HepG2 (cell line): ENCODE measurements around the gene MSH3. TPM values are rescaled to one million over a fixed set of nuclear protein-coding genes. Genes with fewer than 3 reads are reported as not detected.
"Not testable (repeated sequence)": the region's sequence is repeated elsewhere in the genome, so short reads cannot be mapped to it uniquely, and the experiment has no call there.

Experiments
- ATAC-seq: fragments of 200-7000 bp; cut with Tn5 transposase; 3 replicates; pipeline ENCODE4 v1.9.1; 2020; ENCODE audit warnings: mild to moderate bottlenecking, moderate library complexity
- BruUV-seq: library from RNA; stranded (reverse); fragments of 400-500 nt; replicated peaks from 2 replicates; lab custom pipeline; 2021; lab: Mats Ljungman, UMichigan
- CTCF ChIA-PET: fragments of 300-600 bp; formaldehyde crosslinking; extraction: SDS; loops from one replicate; lab custom pipeline; 2021; ENCODE audit warnings: low total read pairs, inconsistent platforms, low intra/inter-chr PET ratio; lab: Yijun Ruan, JAX
- POLR2A ChIA-PET: fragments of 350-600 bp; sonication (Branson Sonifier 250); formaldehyde crosslinking; loops from one replicate; lab custom pipeline; 2020; ENCODE audit warnings: antibody characterized with exemption, inconsistent platforms; lab: Yijun Ruan, JAX
- DNase-seq: peaks from one replicate; pipeline ENCODE4 v3.0.0-alpha.2; 2015; ENCODE audit warnings: low spot score
- FAIRE-seq: peaks from 3 replicates; lab custom pipeline; 2011; peaks lifted over from hg19 to GRCh38; lab: Jason Lieb, UNC
- H2AFZ ChIP-seq: one replicate; pipeline ENCODE4 v1.6.1; 2011; ENCODE audit warnings: low read length, inconsistent platforms
- H3K27ac ChIP-seq: fragments of 300-600 bp; 3 replicates; pipeline ENCODE4 v1.8.0; 2011; ENCODE audit warnings: mixed run types, mild to moderate bottlenecking, mixed read lengths, low read length, inconsistent platforms; ENCODE audit not compliant: insufficient read depth; ENCODE audit errors: extremely low read length
- H3K27me3 ChIP-seq, 2 experiments: fragments of 200-600 bp in 1 of 2; 2 replicates in 1 of 2; 3 replicates in 1 of 2; pipeline versions ENCODE4 v1.6.0 to v1.8.0; 2011; ENCODE audit warnings: low read length in 2 of 2, mild to moderate bottlenecking in 2 of 2, moderate library complexity in 2 of 2, inconsistent platforms in 1 of 2; ENCODE audit not compliant: insufficient read depth in 2 of 2, control insufficient read depth in 1 of 2
- H3K36me3 ChIP-seq, 2 experiments: fragments of 200-600 bp in 1 of 2; replicated peaks in 1 of 2; 2 replicates in 1 of 2; 3 replicates in 1 of 2; pipeline versions ENCODE4 v1.5.1 to v1.8.0; 2011; ENCODE audit warnings: low read length in 2 of 2, inconsistent platforms in 1 of 2; ENCODE audit not compliant: insufficient read depth in 2 of 2, control insufficient read depth in 1 of 2
- H3K4me1 ChIP-seq: 2 replicates; pipeline ENCODE4 v1.5.1; 2012; ENCODE audit warnings: low read length, inconsistent platforms; ENCODE audit not compliant: insufficient read depth
- H3K4me2 ChIP-seq: 2 replicates; pipeline ENCODE4 v1.6.0; 2011; ENCODE audit warnings: low read depth, low read length, inconsistent platforms
- H3K4me3 ChIP-seq, 3 experiments: fragments of 200-600 bp in 1 of 3; sonication (generic), shearing (Covaris generic) in 1 of 3; replicated peaks in 1 of 3; 2 replicates each; pipeline ENCODE4 v1.5.1; 2011 to 2016; ENCODE audit warnings: low read length in 3 of 3, inconsistent platforms in 2 of 3, low read depth in 2 of 3, mild to moderate bottlenecking in 2 of 3, control low read depth in 1 of 3, mixed read lengths in 1 of 3; ENCODE audit not compliant: insufficient read depth in 1 of 3
- H3K79me2 ChIP-seq: one replicate; pipeline ENCODE4 v1.6.1; 2011; ENCODE audit warnings: low read length, inconsistent platforms; ENCODE audit not compliant: insufficient read depth
- H3K9ac ChIP-seq: 2 replicates; pipeline ENCODE4 v1.6.0; 2011; ENCODE audit warnings: mild to moderate bottlenecking, low read depth, low read length, inconsistent platforms; ENCODE audit not compliant: insufficient read depth
- H3K9me3 ChIP-seq: 2 replicates; pipeline ENCODE4 v1.5.1; 2012; ENCODE audit warnings: mild to moderate bottlenecking, low read length
- H4K20me1 ChIP-seq: 2 replicates; pipeline ENCODE4 v1.6.0; 2011; ENCODE audit warnings: inconsistent platforms, mild to moderate bottlenecking, low read length, moderate library complexity; ENCODE audit not compliant: insufficient read depth
- CBX2 ChIP-seq, 2 experiments: fragments of 200-600 bp in 1 of 2; sonication (generic); formaldehyde crosslinking in 1 of 2; IDR thresholded peaks; 2 replicates each; pipeline versions ENCODE4 v1.7.0 to v1.8.1; 2018 to 2022; ENCODE audit warnings: low read depth in 2 of 2, low read length in 1 of 2, mild to moderate bottlenecking in 1 of 2, missing genetic modification reagents in 1 of 2
- KDM1A ChIP-seq: IDR thresholded peaks from 2 replicates; pipeline ENCODE4 v1.6.1; 2016; ENCODE audit warnings: missing compliant biosample characterization
- KLF9 ChIP-seq: IDR thresholded peaks from 2 replicates; pipeline ENCODE4 v1.6.1; 2016; ENCODE audit warnings: low read depth
- MAZ ChIP-seq, 2 experiments: sonication (generic) in 1 of 2; formaldehyde crosslinking in 1 of 2; IDR thresholded peaks; 2 replicates each; pipeline versions ENCODE4 v1.5.0 to v1.6.1; 2012 to 2020; ENCODE audit warnings: low read depth in 2 of 2, mild to moderate bottlenecking in 2 of 2, borderline replicate concordance in 1 of 2, improper control_type of control experiment in 1 of 2, low read length in 1 of 2, missing genetic modification reagents in 1 of 2, moderate library complexity in 1 of 2
- MIER3 ChIP-seq: IDR thresholded peaks from 2 replicates; pipeline ENCODE4 v1.6.1; 2016; ENCODE audit warnings: missing compliant biosample characterization, borderline replicate concordance
- NR2C2 ChIP-seq: sonication (generic); formaldehyde crosslinking; IDR thresholded peaks from 2 replicates; pipeline ENCODE4 v1.4.0; 2020; ENCODE audit warnings: missing genetic modification reagents, mild to moderate bottlenecking, moderate library complexity, borderline replicate concordance
- POGK ChIP-seq: sonication (generic); formaldehyde crosslinking; conservative IDR thresholded peaks from 2 replicates; pipeline ENCODE4 v1.8.0; 2022; ENCODE audit warnings: mild to moderate bottlenecking, moderate library complexity, missing genetic modification reagents
- ZMYM3 ChIP-seq: sonication (generic); formaldehyde crosslinking; IDR thresholded peaks from 2 replicates; pipeline ENCODE4 v1.5.1; 2020; ENCODE audit warnings: mild to moderate bottlenecking, missing genetic modification reagents
- ZNF44 ChIP-seq: sonication (generic); formaldehyde crosslinking; IDR thresholded peaks from 2 replicates; pipeline ENCODE4 v1.5.1; 2020; ENCODE audit warnings: mild to moderate bottlenecking, missing genetic modification reagents
- ZNF570 ChIP-seq: sonication (generic); formaldehyde crosslinking; IDR thresholded peaks from 2 replicates; pipeline ENCODE4 v1.4.0; 2020; ENCODE audit warnings: mild to moderate bottlenecking, missing genetic modification reagents, borderline replicate concordance
- ZNF577 ChIP-seq: sonication (generic); formaldehyde crosslinking; IDR thresholded peaks from 2 replicates; pipeline ENCODE4 v1.4.0; 2020; ENCODE audit warnings: mild to moderate bottlenecking, low read depth, missing genetic modification reagents, borderline replicate concordance
- ZNF644 ChIP-seq: IDR thresholded peaks from 2 replicates; pipeline ENCODE4 v1.6.1; 2016; ENCODE audit warnings: low read depth
- ZSCAN20 ChIP-seq: sonication (generic); formaldehyde crosslinking; IDR thresholded peaks from 2 replicates; pipeline ENCODE4 v1.4.0; 2020; ENCODE audit warnings: missing genetic modification reagents, mild to moderate bottlenecking, borderline replicate concordance
- WGBS: methylation state at CpG from one replicate; pipeline ENCODE4 v1.1.6; 2017; ENCODE audit warnings: low lambda C conversion rate; 5-methylcytosine and 5-hydroxymethylcytosine counted together
- in situ Hi-C: cut with HindIII; loops from 2 replicates; pipeline ENCODE4 v1.10.0; 2017; ENCODE audit warnings: low pct_unique_long_range_greater_than_20kb; ENCODE audit not compliant: extremely low pct_ligation_motif_present
- intact Hi-C: fragments of 100-400 bp; cut with micrococcal nuclease; formaldehyde crosslinking; loops from one replicate; pipeline ENCODE4 v1.10.0; 2022; ENCODE audit not compliant: unreplicated experiment
- polyA plus RNA-seq, 8 experiments: library from polyadenylated mRNA; depleted of rRNA in 3 of 8; stranded (reverse) in 7 of 8; unstranded in 1 of 8; fragments of >200 nt; fragmentation: Illumina TruSeq in 4 of 8; extraction: Trizol in 4 of 8; gene quantifications; 2 replicates each; pipeline versions ENCODE4 v1.2.1 to v1.2.3, GENCODE V29; 2011 to 2016; ENCODE audit warnings: low read depth in 4 of 8, missing spikeins in 1 of 8, mixed read lengths in 1 of 8; ENCODE audit not compliant: insufficient read depth in 1 of 8
- total RNA-seq, 5 experiments: library from RNA; depleted of rRNA; stranded (reverse); fragments of >200 nt; fragmentation: Illumina TruSeq; extraction: Trizol; gene quantifications; 2 replicates each; pipeline ENCODE4 v1.2.3, GENCODE V29; 2016; ENCODE audit warnings: low read depth in 1 of 5
- TF ChIP-seq, protein P1 (sequence below): sonication (generic); formaldehyde crosslinking; IDR thresholded peaks from 2 replicates; pipeline ENCODE4 v1.8.0; 2022; ENCODE audit warnings: mild to moderate bottlenecking, missing genetic modification reagents, moderate library complexity

The MSH3 gene
- total and polyA plus RNA-seq, 2 of the 13 experiments (the other 11 are each of a cell fraction or from before 2014, with no cell fraction given), result 4.0 to 16.4 TPM

DNA sequence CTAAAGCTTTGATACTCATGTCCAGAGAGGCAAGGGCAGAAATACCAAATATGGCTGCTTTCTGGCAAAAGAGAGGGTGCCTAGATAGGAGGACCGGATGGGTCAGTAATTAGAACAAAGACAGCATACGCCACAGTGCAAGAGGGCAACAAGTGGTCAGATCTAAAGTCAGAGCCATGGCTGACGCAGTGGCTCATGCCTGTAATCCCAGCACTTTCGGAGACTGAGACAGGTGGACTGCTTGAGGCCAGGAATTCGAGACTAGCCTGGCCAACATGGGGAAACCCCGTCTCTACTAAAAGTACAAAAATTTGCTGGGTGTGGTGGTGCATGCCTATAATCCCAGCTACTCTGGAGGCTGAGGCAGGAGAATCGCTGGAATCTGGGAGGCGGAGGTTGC is 129.3 kb downstream of the MSH3 start:
- CTCF ChIA-PET, H3K27ac ChIP-seq, intact Hi-C loops, H3K79me2 ChIP-seq, H4K20me1 ChIP-seq, H3K4me1 ChIP-seq, H3K9ac ChIP-seq, H2AFZ ChIP-seq, ATAC-seq, H3K4me3 ChIP-seq, DNase-seq, H3K27me3 ChIP-seq, H3K4me2 ChIP-seq, FAIRE-seq, in situ Hi-C loops, H3K9me3 ChIP-seq, H3K36me3 ChIP-seq, BruUV-seq: not testable (repeated sequence)
- POLR2A ChIA-PET, result interaction anchor here (0.7 kb wide), 1 partner anchor 79 kb away, joined by 3 read pairs; no protein-coding TSS in a partner anchor
- WGBS, result 98% methylated on average over 8 of the region's 8 CpGs

GRCh38 chr5:80784451-80784850 is 130.0 kb downstream of the MSH3 start:
- no TSS peak for BruUV-seq
- Histone ChIP-seq H2AFZ (no peak overlapping the region), H3K27me3 (no peaks in the 10 kb centered on the region), H3K9ac (no peak overlapping the region), H3K4me3 (no peak overlapping the region), H3K9me3 (no peaks in the 10 kb centered on the region), H4K20me1 (no peaks in the 10 kb centered on the region), H3K4me1 (peaks cover 6% of the 10 kb centered on the region; the same call in 1 of the 2 replicates), H3K79me2 (no peaks in the 10 kb centered on the region), H3K4me2 (no peak overlapping the region), H3K36me3 (0 out of 5 replicates have a peak, but pooled peaks cover 0 to 4% of the 10 kb centered on the region in 2 experiments), H3K27ac (no peak overlapping the region)
- in situ Hi-C loops, result no loop called here
- DNase-seq (no peak), ATAC-seq (no peak), FAIRE-seq (no peak)
- WGBS, result 95% methylated on average over 4 of the region's 4 CpGs
- intact Hi-C loops, result no loop called here
- POLR2A ChIA-PET, result no interaction called here
- CTCF ChIA-PET, result no interaction called here
- no peak for TF ChIP-seq KLF9
- no peak for TF ChIP-seq KDM1A (CRISPR knock-in tag)
- TF ChIP-seq ZNF570 (CRISPR knock-in tag), result no peak
- no peak for TF ChIP-seq ZNF44 (CRISPR knock-in tag)
- TF ChIP-seq, protein P1, sequence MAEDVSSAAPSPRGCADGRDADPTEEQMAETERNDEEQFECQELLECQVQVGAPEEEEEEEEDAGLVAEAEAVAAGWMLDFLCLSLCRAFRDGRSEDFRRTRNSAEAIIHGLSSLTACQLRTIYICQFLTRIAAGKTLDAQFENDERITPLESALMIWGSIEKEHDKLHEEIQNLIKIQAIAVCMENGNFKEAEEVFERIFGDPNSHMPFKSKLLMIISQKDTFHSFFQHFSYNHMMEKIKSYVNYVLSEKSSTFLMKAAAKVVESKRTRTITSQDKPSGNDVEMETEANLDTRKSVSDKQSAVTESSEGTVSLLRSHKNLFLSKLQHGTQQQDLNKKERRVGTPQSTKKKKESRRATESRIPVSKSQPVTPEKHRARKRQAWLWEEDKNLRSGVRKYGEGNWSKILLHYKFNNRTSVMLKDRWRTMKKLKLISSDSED (CRISPR knock-in tag), result no peak
- no peak for TF ChIP-seq MIER3 (CRISPR knock-in tag)
- no peak for TF ChIP-seq POGK (CRISPR knock-in tag)
- TF ChIP-seq NR2C2, result no peak
- no peak for TF ChIP-seq MAZ (IDR thresholded peaks at IDR 0.05; ENCODE audit: borderline replicate concordance, low read depth, low read length)
- TF ChIP-seq MAZ (CRISPR knock-in tag; IDR thresholded peaks at IDR 0.05; ENCODE audit: low read depth), result no peak
- TF ChIP-seq ZMYM3 (CRISPR knock-in tag), result no peak
- no peak for TF ChIP-seq CBX2 (IDR thresholded peaks at IDR 0.05; ENCODE audit: low read depth, low read length)
- TF ChIP-seq CBX2 (CRISPR knock-in tag; IDR thresholded peaks at IDR 0.05; ENCODE audit: low read depth), result no peak
- no peak for TF ChIP-seq ZNF644 (CRISPR knock-in tag)
- TF ChIP-seq ZNF577, result no peak
- TF ChIP-seq ZSCAN20, result no peak
